Ovary (tissue), 9 donors: ENCODE data around the gene ISG15. TPM values are rescaled to one million over a fixed set of nuclear protein-coding genes. Genes with fewer than 3 reads are reported as not detected.

Experiments used
- DNase-seq, 5 donors: peaks; one replicate each; pipeline ENCODE4 v3.0.0-alpha.2; 2019 to 2020
- H3K27ac ChIP-seq, 2 donors: fragments of 200-600 bp; one replicate each; pipeline versions ENCODE4 v1.5.1 to v1.8.0; 2019 to 2022
- H3K27me3 ChIP-seq: fragments of 200-600 bp; one replicate; pipeline ENCODE4 v1.8.0; 2022
- H3K36me3 ChIP-seq: fragments of 200-600 bp; sonication (generic); one replicate; pipeline ENCODE4 v1.5.1; 2019
- H3K4me1 ChIP-seq: one replicate; pipeline ENCODE4 v1.8.1; 2013; ENCODE audit warnings: mild to moderate bottlenecking, moderate library complexity; ENCODE audit not compliant: insufficient read depth
- H3K4me3 ChIP-seq: fragments of 200-600 bp; sonication (generic); one replicate; pipeline ENCODE4 v1.5.1; 2017
- H3K9me3 ChIP-seq, 2 donors: fragments of 200-600 bp in 1 of 2; sonication (generic) in 1 of 2; one replicate each; pipeline versions ENCODE4 v1.5.1 to v1.8.1; 2013 to 2019; ENCODE audit warnings: mild to moderate bottlenecking in 1 of 2, moderate library complexity in 1 of 2
- EP300 ChIP-seq: sonication (generic); formaldehyde crosslinking; IDR thresholded peaks from one replicate; pipeline ENCODE4 v1.6.1; 2017; ENCODE audit warnings: antibody characterized with exemption
- POLR2A ChIP-seq: fragments of 450-650 bp; IDR thresholded peaks from one replicate; pipeline ENCODE4 v1.6.1; 2017; ENCODE audit warnings: antibody characterized with exemption, mild to moderate bottlenecking, moderate library complexity
- WGBS, 3 donors: extraction: QIAGEN DNeasy Blood & Tissue Kit in 1 of 3; methylation state at CpG; one replicate each; pipeline versions ENCODE4 v1.1.5 to v1.1.7; 2013 to 2017; 5-methylcytosine and 5-hydroxymethylcytosine counted together
- intact Hi-C, 4 donors: fragments of 100-400 bp; cut with DNase I; formaldehyde crosslinking; loops; one replicate each; pipeline versions ENCODE4 v1.11.0 to v1.15.1; 2022 to 2023
- polyA plus RNA-seq, 2 donors: library from polyadenylated mRNA; stranded (reverse); fragments of 200-250 nt in 1 of 2; fragments of 350-450 nt in 1 of 2; fragmentation: Illumina TruSeq in 1 of 2; extraction: RNeasy Lipid Tissue Mini Kit (QIAGEN cat#74804) in 1 of 2; gene quantifications; one replicate each; pipeline ENCODE4 v1.2.3, GENCODE V29; 2013 to 2014
- total RNA-seq, 7 donors: library from RNA; depleted of rRNA in 2 of 7; stranded (reverse); fragments of >200 nt in 2 of 7; fragmentation: NEBNext Ultra II Directional in 3 of 7; extraction: Animal tissue kit (Norgen Biotek cat#: 25700) in 3 of 7; gene quantifications; one replicate each; pipeline versions ENCODE4 v1.1.0 to v1.2.4, GENCODE V29; 2016 to 2023
- TF ChIP-seq, protein P1 (sequence below), 3 donors: fragments of 450-650 bp in 2 of 3; fragments of 200-600 bp in 1 of 3; IDR thresholded peaks; one replicate each; pipeline versions ENCODE4 v1.5.1 to v1.8.0; 2016 to 2022; ENCODE audit warnings: antibody characterized with exemption in 3 of 3, mild to moderate bottlenecking in 1 of 3
- donor health status: DM: no; HTN: no; CAD: no; lungs with moderate emphysema.
- donor health status: DM: no; HTN: no; CAD: no.
- donor health status: Bipolar disorder and iron deficiency.
- donor health status: DM: yes; HTN: yes; CAD: no.
- donor health status: DM: no; HTN: no; CAD: no.
- donor health status: DM: yes; HTN: yes; CAD: no.

The ISG15 gene
- total and polyA plus RNA-seq, 9 donors: 7.8 to 83.5 (median 14.9) TPM; not detected in 1

DNA sequence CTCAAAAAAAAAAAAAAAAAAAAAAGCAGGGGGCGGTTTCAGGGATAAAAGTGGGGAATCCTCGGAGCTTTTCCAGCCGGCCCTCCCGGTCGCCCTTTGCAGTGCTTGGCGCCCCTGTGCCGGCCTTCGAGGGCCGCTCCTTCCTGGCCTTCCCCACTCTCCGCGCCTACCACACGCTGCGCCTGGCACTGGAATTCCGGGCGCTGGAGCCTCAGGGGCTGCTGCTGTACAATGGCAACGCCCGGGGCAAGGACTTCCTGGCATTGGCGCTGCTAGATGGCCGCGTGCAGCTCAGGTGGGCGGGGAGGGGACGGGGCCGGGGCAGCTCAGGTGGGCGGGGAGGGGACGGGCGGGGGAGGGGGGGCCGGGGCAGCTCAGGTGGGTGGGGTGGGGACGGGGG, 35.5 kb downstream of the ISG15 start:
- no peak for DNase-seq
- Histone ChIP-seq H3K9me3 (no peaks in the 10 kb centered on the region), H3K4me3 (no peak overlapping the region), H3K36me3 (no peaks in the 10 kb centered on the region), H3K27me3 (no peaks in the 10 kb centered on the region), H3K4me1 (no peaks in the 10 kb centered on the region), H3K27ac (no peak overlapping the region)
- TF ChIP-seq, protein P1, sequence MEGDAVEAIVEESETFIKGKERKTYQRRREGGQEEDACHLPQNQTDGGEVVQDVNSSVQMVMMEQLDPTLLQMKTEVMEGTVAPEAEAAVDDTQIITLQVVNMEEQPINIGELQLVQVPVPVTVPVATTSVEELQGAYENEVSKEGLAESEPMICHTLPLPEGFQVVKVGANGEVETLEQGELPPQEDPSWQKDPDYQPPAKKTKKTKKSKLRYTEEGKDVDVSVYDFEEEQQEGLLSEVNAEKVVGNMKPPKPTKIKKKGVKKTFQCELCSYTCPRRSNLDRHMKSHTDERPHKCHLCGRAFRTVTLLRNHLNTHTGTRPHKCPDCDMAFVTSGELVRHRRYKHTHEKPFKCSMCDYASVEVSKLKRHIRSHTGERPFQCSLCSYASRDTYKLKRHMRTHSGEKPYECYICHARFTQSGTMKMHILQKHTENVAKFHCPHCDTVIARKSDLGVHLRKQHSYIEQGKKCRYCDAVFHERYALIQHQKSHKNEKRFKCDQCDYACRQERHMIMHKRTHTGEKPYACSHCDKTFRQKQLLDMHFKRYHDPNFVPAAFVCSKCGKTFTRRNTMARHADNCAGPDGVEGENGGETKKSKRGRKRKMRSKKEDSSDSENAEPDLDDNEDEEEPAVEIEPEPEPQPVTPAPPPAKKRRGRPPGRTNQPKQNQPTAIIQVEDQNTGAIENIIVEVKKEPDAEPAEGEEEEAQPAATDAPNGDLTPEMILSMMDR (IDR thresholded peaks at IDR 0.05): no peak
- TF ChIP-seq EP300 (no peak), POLR2A (no peak)
- WGBS, 3 donors: 90 to 91% (median 90%) methylated on average over 20 to 28 of the region's 28 CpGs
- intact Hi-C loops: loop anchor here in 1 of 4 donors (10.0 kb wide), 1 partner anchor 246 kb away; no protein-coding TSS in a partner anchor

DNA sequence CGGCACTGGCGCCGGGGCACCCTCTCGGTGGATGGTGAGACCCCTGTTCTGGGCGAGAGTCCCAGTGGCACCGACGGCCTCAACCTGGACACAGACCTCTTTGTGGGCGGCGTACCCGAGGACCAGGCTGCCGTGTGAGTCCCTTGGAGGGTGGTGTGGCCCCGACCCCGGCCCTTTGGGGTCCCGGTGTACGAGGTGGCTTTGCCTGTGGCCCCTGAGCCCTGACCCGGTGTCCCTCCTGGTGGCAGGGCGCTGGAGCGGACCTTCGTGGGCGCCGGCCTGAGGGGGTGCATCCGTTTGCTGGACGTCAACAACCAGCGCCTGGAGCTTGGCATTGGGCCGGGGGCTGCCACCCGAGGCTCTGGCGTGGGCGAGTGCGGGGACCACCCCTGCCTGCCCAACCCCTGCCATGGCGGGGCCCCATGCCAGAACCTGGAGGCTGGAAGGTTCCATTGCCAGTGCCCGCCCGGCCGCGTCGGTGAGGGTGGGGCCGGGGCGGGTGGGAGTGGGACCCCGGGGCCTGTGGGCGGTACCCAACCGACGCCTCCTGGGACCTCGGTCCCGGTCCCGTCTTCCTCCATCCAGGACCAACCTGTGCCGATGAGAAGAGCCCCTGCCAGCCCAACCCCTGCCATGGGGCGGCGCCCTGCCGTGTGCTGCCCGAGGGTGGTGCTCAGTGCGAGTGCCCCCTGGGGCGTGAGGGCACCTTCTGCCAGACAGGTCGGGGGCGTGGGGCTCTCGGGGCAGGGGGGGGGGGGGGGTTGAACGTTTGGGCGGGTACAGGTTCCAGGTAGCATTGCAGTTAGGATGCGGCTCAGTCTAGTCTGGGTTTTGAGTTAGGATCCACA, 36.2 kb downstream of the ISG15 start:
- Histone ChIP-seq H3K36me3 (no peaks in the 10 kb centered on the region), H3K4me1 (no peaks in the 10 kb centered on the region), H3K27me3 (no peaks in the 10 kb centered on the region), H3K27ac (no peak overlapping the region), H3K4me3 (no peak overlapping the region), H3K9me3 (no peaks in the 10 kb centered on the region)
- intact Hi-C loops: loop anchor here in 1 of 4 donors (10.0 kb wide), 1 partner anchor 245 kb away; no protein-coding TSS in a partner anchor
- WGBS, 3 donors: 90 to 93% (median 91%) methylated on average over 51 to 57 of the region's 57 CpGs
- no peak for DNase-seq
- TF ChIP-seq, protein P1 (IDR thresholded peaks at IDR 0.05): no peak
- TF ChIP-seq EP300 (no peak), POLR2A (no peak)

DNA sequence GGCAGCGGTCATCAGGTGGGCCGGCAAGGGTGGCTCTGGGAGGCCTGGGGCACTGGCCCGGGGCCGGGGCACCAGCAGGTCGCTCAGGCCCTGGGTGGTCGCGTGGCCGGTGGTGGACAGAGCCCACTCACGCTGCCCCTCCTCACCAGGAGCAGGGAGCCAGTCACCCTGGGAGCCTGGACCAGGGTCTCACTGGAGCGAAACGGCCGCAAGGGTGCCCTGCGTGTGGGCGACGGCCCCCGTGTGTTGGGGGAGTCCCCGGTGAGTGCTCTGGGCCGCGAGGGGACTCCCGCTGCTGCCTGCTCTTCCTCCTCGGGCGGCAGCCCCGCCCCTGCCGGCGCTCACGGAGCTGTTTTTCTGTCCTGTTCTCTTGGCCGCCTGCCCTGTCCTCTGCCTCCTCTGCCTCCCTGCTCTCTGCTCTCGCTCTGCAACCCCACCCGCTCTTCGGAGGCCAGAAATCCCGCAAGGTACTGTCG, 37.3 kb downstream of the ISG15 start:
- H3K9me3 ChIP-seq: no peaks in the 10 kb centered on the region
- TF ChIP-seq, protein P1 (IDR thresholded peaks at IDR 0.05): no peak
- TF ChIP-seq POLR2A: no peak
- TF ChIP-seq EP300: no peak
- 91 to 95% (median 92%) methylated on average over 29 to 32 of the region's 32 CpGs for WGBS, 3 donors
- no peaks in the 10 kb centered on the region for H3K27me3 ChIP-seq
- no peak overlapping the region for H3K27ac ChIP-seq
- H3K36me3 ChIP-seq: no peaks in the 10 kb centered on the region
- intact Hi-C loops: no loop called here
- H3K4me1 ChIP-seq: no peaks in the 10 kb centered on the region
- H3K4me3 ChIP-seq: no peak overlapping the region
- no peak for DNase-seq

DNA sequence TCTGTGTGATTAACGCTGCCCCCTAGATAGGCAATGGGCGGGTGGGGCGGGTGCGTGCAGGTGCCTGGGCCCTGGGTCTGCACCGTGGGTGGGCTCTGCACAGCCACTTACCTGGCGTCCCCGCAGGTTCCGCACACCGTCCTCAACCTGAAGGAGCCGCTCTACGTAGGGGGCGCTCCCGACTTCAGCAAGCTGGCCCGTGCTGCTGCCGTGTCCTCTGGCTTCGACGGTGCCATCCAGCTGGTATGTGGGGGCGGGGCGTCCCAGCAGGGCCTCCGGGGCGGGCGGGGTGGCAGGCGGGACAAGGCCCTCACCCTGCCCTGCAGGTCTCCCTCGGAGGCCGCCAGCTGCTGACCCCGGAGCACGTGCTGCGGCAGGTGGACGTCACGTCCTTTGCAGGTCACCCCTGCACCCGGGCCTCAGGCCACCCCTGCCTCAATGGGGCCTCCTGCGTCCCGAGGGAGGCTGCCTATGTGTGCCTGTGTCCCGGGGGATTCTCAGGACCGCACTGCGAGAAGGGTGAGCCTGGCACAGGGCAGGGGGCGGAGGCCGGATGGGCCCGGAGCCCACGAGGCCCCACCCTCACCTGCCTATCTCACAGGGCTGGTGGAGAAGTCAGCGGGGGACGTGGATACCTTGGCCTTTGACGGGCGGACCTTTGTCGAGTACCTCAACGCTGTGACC, 38.0 kb downstream of the ISG15 start:
- DNase-seq: no peak
- intact Hi-C loops: no loop called here
- H3K4me1 ChIP-seq: no peaks in the 10 kb centered on the region
- H3K9me3 ChIP-seq: no peaks in the 10 kb centered on the region
- no peak overlapping the region for H3K4me3 ChIP-seq
- 89 to 94% (median 90%) methylated on average over 34 to 46 of the region's 46 CpGs for WGBS, 3 donors
- H3K27ac ChIP-seq: no peak overlapping the region
- no peak for TF ChIP-seq EP300
- TF ChIP-seq, protein P1 (IDR thresholded peaks at IDR 0.05): no peak
- TF ChIP-seq POLR2A: no peak
- H3K36me3 ChIP-seq: no peaks in the 10 kb centered on the region
- H3K27me3 ChIP-seq: no peaks in the 10 kb centered on the region
